ENCODE results near the gene BRCA2. TPM values are rescaled to one million over a fixed set of nuclear protein-coding genes. Genes with fewer than 3 reads are reported as not detected.

Gene BRCA2
- total and polyA plus RNA-seq, 2 donors = 0.19 to 16.0 TPM

DNA sequence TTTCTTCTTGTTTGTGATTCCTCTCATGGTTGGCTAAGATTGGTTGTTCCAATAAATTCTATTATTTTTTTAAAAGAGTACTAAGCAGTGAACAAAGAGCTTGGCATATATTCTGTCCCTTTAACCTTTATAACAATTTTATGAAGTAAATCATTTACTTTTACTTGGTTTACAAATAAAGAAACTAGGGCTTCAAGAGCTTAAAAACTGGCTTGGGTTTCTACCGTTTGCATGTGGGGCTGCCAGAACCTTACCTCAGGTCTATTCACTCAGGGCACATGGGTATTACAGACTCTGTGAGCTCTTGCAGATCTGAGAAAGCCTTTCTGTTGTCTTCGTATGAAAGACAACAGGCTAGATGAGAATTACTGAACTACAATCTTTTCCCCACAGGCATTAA lies 99.3 kb downstream of the BRCA2 start:
- WGBS = 66% methylated on average over 2 of the region's 2 CpGs
- Histone ChIP-seq H3K27ac (ENCODE audit: low read depth) (no peak overlapping the region), H3K36me3 (ENCODE audit: insufficient read depth) (no peaks in the 10 kb centered on the region), H3K4me3 (ENCODE audit: low read depth, low read length) (no peak overlapping the region), H3K4me1 (ENCODE audit: insufficient read depth) (no peaks in the 10 kb centered on the region)
- DNase-seq (ENCODE audit: extremely low spot score) = no peak

DNA sequence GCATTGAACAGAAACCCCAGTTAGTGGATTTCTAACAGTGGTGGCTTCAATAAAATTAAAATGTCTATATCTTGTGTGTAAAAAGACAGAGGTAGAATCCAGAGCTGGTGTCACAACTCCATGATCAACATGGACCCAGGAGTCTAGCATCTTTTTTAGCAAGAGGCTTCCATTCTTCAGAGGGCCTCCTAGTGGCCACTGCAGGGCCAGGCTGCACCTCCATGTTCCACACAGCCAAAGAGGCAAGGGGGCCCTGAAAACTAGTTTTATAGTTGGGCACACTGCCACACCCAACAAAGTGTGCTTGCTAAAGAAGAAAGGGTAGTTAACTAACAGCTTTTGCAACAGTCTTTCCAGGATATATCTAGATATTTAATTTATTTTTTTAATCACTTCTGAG lies 99.7 kb downstream of the BRCA2 start:
- Histone ChIP-seq H3K36me3 (ENCODE audit: insufficient read depth) (no peaks in the 10 kb centered on the region), H3K27ac (ENCODE audit: low read depth) (no peak overlapping the region), H3K4me1 (ENCODE audit: insufficient read depth) (no peaks in the 10 kb centered on the region), H3K4me3 (ENCODE audit: low read depth, low read length) (no peak overlapping the region)
- no peak for DNase-seq (ENCODE audit: extremely low spot score)

DNA sequence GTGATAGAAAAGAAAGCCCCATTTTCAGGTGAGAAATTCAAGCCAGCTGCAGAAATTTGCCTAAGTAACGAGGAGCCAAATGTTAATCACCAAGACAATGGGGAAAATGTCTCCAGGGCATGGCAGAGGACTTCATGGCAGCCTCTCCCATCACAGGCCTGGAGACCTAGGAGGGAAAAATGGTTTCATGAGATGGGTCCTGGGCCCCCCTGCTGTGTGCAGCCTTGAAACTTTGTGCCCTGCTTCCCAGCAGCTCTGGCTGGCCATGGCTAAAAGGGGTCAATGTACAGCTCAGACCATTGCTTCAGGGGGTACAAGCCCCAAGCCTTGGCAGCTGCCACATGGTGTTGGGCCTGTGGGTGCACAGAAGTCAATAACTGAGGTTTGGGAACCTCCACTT lies 102.7 kb downstream of the BRCA2 start:
- WGBS = 98% methylated on average over 1 of the region's 1 CpG
- no peak overlapping the region for H3K27ac ChIP-seq (ENCODE audit: low read depth)
- no peak for DNase-seq (ENCODE audit: extremely low spot score)
- H3K36me3 ChIP-seq (ENCODE audit: insufficient read depth) = no peaks in the 10 kb centered on the region
- no peak overlapping the region for H3K4me3 ChIP-seq (ENCODE audit: low read depth, low read length)
- no peaks in the 10 kb centered on the region for H3K4me1 ChIP-seq (ENCODE audit: insufficient read depth)

GRCh38 chr13:32419862-32420261 lies 104.6 kb downstream of the BRCA2 start:
- Histone ChIP-seq H3K4me1 (ENCODE audit: insufficient read depth) (no peaks in the 10 kb centered on the region), H3K4me3 (ENCODE audit: low read depth, low read length) (no peak overlapping the region), H3K27ac (ENCODE audit: low read depth) (no peak overlapping the region), H3K36me3 (ENCODE audit: insufficient read depth) (no peaks in the 10 kb centered on the region)
- no peak for DNase-seq (ENCODE audit: extremely low spot score)
- WGBS = 92% methylated on average over 2 of the region's 2 CpGs

DNA sequence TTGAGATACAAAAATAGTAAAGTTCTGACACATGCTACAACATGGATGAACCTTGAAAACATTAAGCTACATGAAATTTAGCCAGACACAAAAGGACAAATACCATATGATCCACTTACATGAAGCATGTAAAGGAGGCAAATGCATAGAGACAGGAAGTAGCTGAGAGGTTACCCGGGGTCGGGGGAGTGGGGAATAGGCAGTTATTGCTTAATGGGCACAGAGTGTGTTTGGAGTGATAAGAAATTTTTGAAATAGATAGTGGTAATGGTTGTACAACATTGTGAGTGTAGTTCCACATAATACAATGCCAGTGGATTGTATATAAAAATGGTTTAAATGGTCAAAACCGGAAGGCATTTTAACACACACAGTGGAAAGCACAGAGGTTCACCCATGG lies 108.3 kb downstream of the BRCA2 start:
- DNase-seq (ENCODE audit: extremely low spot score) = no peak
- Histone ChIP-seq H3K4me3 (ENCODE audit: low read depth, low read length) (no peak overlapping the region), H3K27ac (ENCODE audit: low read depth) (no peak overlapping the region), H3K36me3 (ENCODE audit: insufficient read depth) (no peaks in the 10 kb centered on the region), H3K4me1 (ENCODE audit: insufficient read depth) (peaks cover 2% of the 10 kb centered on the region)
- 89% methylated on average over 3 of the region's 3 CpGs for WGBS

GRCh38 chr13:32425158-32425557 lies 109.8 kb downstream of the BRCA2 start:
- DNase-seq (ENCODE audit: extremely low spot score) = no peak
- WGBS = 95% methylated on average over 7 of the region's 7 CpGs
- H3K4me1 ChIP-seq (ENCODE audit: insufficient read depth) = peaks cover 2% of the 10 kb centered on the region
- no peak overlapping the region for H3K4me3 ChIP-seq (ENCODE audit: low read depth, low read length)
- H3K36me3 ChIP-seq (ENCODE audit: insufficient read depth) = no peaks in the 10 kb centered on the region
- H3K27ac ChIP-seq (ENCODE audit: low read depth) = no peak overlapping the region

- no peaks in the 10 kb centered on the region for H3K36me3 ChIP-seq (ENCODE audit: insufficient read depth)
- H3K4me3 ChIP-seq (ENCODE audit: low read depth, low read length) = peak overlapping the region; percentile 88
- H3K4me1 ChIP-seq (ENCODE audit: insufficient read depth) = peaks cover 2% of the 10 kb centered on the region
- 58% methylated on average over 19 of the region's 19 CpGs for WGBS
- no peak for DNase-seq (ENCODE audit: extremely low spot score)
- peak overlapping the region; percentile 18 for H3K27ac ChIP-seq (ENCODE audit: low read depth)
These were observed 111.1 kb downstream of the BRCA2 start for GRCh38 chr13:32426191-32426989.

DNA sequence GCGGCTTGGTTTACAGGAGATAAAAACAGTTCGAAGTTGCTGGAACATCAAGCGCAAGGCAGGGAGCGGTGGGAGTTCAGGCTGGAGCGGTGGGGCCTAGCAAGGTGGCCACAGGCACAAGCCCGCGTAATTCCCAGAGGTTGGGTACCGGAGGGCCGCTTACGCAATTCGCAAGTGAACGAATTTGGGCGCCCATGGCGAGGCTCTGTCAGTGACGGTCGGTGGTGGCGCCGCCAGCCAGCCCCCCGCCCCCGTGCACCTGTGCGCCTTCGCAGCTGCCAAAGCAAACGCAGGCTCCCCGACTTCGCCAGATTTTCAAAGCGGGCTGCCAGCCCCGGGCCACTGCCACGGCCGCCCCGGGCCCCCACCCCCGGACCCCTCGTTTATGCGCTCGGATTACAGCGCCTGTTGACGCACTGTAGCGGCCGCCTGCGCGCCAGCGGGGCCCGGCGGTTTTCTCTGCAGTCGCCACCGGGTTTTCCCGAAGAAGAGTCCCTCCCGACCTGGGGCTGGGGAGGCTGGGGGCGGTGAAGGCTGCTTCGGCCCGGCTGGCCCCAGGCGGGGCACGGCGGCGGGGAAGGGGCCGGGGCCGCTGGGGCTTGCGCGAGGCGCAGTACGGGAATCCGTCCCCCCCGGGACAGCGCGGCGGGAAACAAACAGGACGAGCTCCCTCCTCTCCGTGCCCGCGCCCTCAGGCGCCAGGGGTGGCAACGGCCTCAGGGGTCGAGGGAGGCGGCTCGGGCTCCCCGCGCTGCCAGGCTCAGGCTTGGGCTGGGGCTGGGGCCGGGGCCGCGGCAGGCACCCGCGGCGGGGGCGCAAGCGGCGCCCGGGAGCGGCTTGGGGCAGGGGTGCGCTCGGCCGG lies 111.9 kb downstream of the BRCA2 start:
- Histone ChIP-seq H3K36me3 (ENCODE audit: insufficient read depth) (no peaks in the 10 kb centered on the region), H3K4me3 (ENCODE audit: low read depth, low read length) (peak overlapping the region; percentile 88), H3K4me1 (ENCODE audit: insufficient read depth) (peaks cover 2% of the 10 kb centered on the region), H3K27ac (ENCODE audit: low read depth) (peak overlapping the region; percentile 83)
- no peak for DNase-seq (ENCODE audit: extremely low spot score)
- 1% methylated on average over 90 of the region's 90 CpGs for WGBS

- DNase-seq (ENCODE audit: extremely low spot score) = no peak
- peaks cover 2% of the 10 kb centered on the region for H3K4me1 ChIP-seq (ENCODE audit: insufficient read depth)
- no peaks in the 10 kb centered on the region for H3K36me3 ChIP-seq (ENCODE audit: insufficient read depth)
- H3K27ac ChIP-seq (ENCODE audit: low read depth) = peak within 1 kb of the TSS; percentile 83
- peak within 1 kb of the TSS; percentile 88 for H3K4me3 ChIP-seq (ENCODE audit: low read depth, low read length)
- under 1% methylated on average over 40 of the region's 40 CpGs for WGBS
These were observed 112.7 kb downstream of the BRCA2 start, which contains the start of gene N4BP2L1 for GRCh38 chr13:32427852-32428580. Gene N4BP2L1, minus strand, starts transcription at chr13:32428130. Its CDS starts 48 bp downstream, at chr13:32428082.

DNA sequence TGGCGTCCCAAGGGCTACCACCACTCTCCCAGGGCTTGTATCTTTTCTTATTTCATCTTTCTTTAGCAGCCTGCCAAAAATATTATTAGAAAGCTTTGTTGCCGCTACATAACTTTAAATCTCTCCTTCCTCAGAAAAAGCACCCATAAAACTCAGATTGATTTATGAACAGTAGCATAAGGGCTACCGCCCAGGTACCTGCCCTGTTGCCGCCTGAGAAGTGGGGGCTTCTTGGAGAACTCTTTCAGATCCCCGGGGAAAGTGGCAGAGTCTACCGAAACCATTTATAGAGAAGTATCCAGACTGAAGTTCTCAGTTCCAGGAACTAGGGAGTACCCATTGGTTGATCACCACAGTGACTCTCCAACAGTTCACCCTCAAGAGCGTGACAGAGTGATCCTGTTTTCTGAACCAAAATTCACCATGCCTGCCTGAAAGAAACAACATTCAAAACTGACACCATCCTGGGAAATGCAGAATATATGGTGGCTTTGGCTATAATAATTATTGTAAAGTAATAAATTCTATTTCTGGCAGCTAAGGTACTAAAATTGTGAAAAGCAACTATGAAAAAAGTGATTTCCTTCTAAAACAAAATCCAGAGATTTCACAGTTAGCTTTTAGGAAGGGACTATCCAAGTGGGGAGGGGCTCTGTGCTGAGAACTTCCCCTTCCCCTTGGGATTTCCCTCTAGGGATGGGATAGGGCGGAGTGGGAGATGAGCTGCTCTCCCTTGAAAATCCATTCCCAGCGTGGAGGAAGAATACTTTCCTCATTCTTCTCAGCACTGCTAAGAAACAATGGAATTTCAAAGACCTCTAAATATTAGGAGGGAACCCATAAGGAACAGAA lies 113.5 kb downstream of the BRCA2 start:
- 47% methylated on average over 9 of the region's 9 CpGs for WGBS
- Histone ChIP-seq H3K4me3 (ENCODE audit: low read depth, low read length) (peak overlapping the region; percentile 88), H3K36me3 (ENCODE audit: insufficient read depth) (no peaks in the 10 kb centered on the region), H3K4me1 (ENCODE audit: insufficient read depth) (peaks cover 2% of the 10 kb centered on the region), H3K27ac (ENCODE audit: low read depth) (peak overlapping the region; percentile 83)
- DNase-seq (ENCODE audit: extremely low spot score) = no peak

GRCh38 chr13:32429433-32429909 lies 114.2 kb downstream of the BRCA2 start:
- Histone ChIP-seq H3K36me3 (ENCODE audit: insufficient read depth) (no peaks in the 10 kb centered on the region), H3K4me1 (ENCODE audit: insufficient read depth) (peaks cover 2% of the 10 kb centered on the region), H3K27ac (ENCODE audit: low read depth) (no peak overlapping the region), H3K4me3 (ENCODE audit: low read depth, low read length) (no peak overlapping the region)
- 97% methylated on average over 6 of the region's 6 CpGs for whole genome bisulfite sequencing
- no peak for DNase-seq (ENCODE audit: extremely low spot score)

GRCh38 chr13:32430018-32430747 lies 114.9 kb downstream of the BRCA2 start:
- Histone ChIP-seq H3K27ac (ENCODE audit: low read depth) (no peak overlapping the region), H3K4me1 (ENCODE audit: insufficient read depth) (peaks cover 2% of the 10 kb centered on the region), H3K36me3 (ENCODE audit: insufficient read depth) (no peaks in the 10 kb centered on the region), H3K4me3 (ENCODE audit: low read depth, low read length) (no peak overlapping the region)
- 70% methylated on average over 6 of the region's 6 CpGs for WGBS
- DNase-seq (ENCODE audit: extremely low spot score) = no peak

Data from urinary bladder (tissue), 4 donors.